ENCODE results near the gene MYOM1.

DNA sequence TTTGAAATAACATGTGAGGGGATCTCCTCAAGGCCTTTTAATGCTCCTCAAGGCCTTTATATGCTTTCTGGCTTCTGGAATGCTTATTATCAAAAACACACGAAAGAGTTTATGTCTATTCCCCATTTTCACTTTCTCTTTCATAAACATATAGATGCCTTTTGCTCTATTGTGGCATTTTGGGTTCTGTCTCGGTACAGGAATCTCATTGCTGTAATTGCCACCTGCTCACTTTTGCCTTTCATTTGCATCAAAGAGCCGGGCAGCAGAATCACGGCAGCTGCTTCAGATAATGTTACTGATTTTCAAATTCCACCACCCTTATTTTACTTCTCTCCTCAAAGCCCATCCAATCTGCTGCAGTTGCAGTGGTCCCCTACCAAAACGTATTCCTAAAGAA is 152.0 kb downstream of the MYOM1 start:
- no peak for TF ChIP-seq GATA2 (IDR thresholded peaks at IDR 0.05; ENCODE audit: low read depth, low read length)
- no peak for TF ChIP-seq GATA3 (IDR thresholded peaks at IDR 0.05; ENCODE audit: low read depth, low read length)

Data from SH-SY5Y (cell line).